HepG2 (cell line): ENCODE data around the gene PCBP4. TPM values are rescaled to one million over a fixed set of nuclear protein-coding genes. Genes with fewer than 3 reads are reported as not detected.

Source experiments
- ATF4 ChIP-seq, 2 experiments: fragments of 450-650 bp in 1 of 2; sonication (generic) in 1 of 2; formaldehyde crosslinking; IDR thresholded peaks; 2 replicates each; pipeline versions ENCODE4 v1.5.0 to v1.8.0; 2020 to 2022; ENCODE audit warnings: mild to moderate bottlenecking in 1 of 2, missing genetic modification reagents in 1 of 2
- CENPX ChIP-seq: sonication (generic); formaldehyde crosslinking; IDR thresholded peaks from 2 replicates; pipeline ENCODE4 v1.9.0; 2021; ENCODE audit warnings: mild to moderate bottlenecking, missing genetic modification reagents, moderate library complexity
- EED ChIP-seq: sonication (generic); formaldehyde crosslinking; IDR thresholded peaks from 2 replicates; pipeline ENCODE4 v1.5.0; 2020; ENCODE audit warnings: mild to moderate bottlenecking, missing genetic modification reagents
- HDAC2 ChIP-seq: sonication (generic); formaldehyde crosslinking; IDR thresholded peaks from 2 replicates; pipeline ENCODE4 v1.4.0; 2020; ENCODE audit warnings: missing genetic modification reagents
- HMG20B ChIP-seq: conservative IDR thresholded peaks from 2 replicates; pipeline ENCODE4 v1.6.1; 2016; ENCODE audit warnings: missing genetic modification reagents, missing compliant biosample characterization
- HMGXB4 ChIP-seq, 2 experiments: sonication (generic) in 1 of 2; formaldehyde crosslinking in 1 of 2; IDR thresholded peaks; 2 replicates each; pipeline versions ENCODE4 v1.4.0 to v1.6.1; 2018 to 2020; ENCODE audit warnings: missing genetic modification reagents in 2 of 2, borderline replicate concordance in 1 of 2, low read depth in 1 of 2, mild to moderate bottlenecking in 1 of 2, missing biosample characterization in 1 of 2
- KLF6 ChIP-seq: IDR thresholded peaks from 2 replicates; pipeline ENCODE4 v1.8.0; 2016; ENCODE audit warnings: missing biosample characterization, missing genetic modification reagents
- MTF1 ChIP-seq: sonication (generic); formaldehyde crosslinking; IDR thresholded peaks from 2 replicates; pipeline ENCODE4 v1.5.0; 2020; ENCODE audit warnings: missing genetic modification reagents
- MXD4 ChIP-seq: IDR thresholded peaks from 2 replicates; pipeline ENCODE4 v1.6.1; 2016; ENCODE audit warnings: mild to moderate bottlenecking, missing biosample characterization, missing genetic modification reagents
- PHF5A ChIP-seq: IDR thresholded peaks from one replicate; pipeline ENCODE4 v1.6.1; 2018; ENCODE audit warnings: low read depth, missing genetic modification reagents; ENCODE audit not compliant: unreplicated experiment
- THYN1 ChIP-seq: sonication (generic); formaldehyde crosslinking; IDR thresholded peaks from 2 replicates; pipeline ENCODE4 v1.8.1; 2023; ENCODE audit warnings: low read depth, mild to moderate bottlenecking, moderate library complexity, missing genetic modification reagents, borderline replicate concordance
- YEATS4 ChIP-seq: sonication (generic); formaldehyde crosslinking; IDR thresholded peaks from 2 replicates; pipeline ENCODE4 v1.4.0; 2020; ENCODE audit warnings: missing genetic modification reagents, borderline replicate concordance
- ZBTB34 ChIP-seq: sonication (generic); formaldehyde crosslinking; IDR thresholded peaks from 2 replicates; pipeline ENCODE4 v1.8.0; 2022; ENCODE audit warnings: mild to moderate bottlenecking, missing genetic modification reagents
- ZNF354B ChIP-seq: sonication (generic); formaldehyde crosslinking; IDR thresholded peaks from 2 replicates; pipeline ENCODE4 v1.8.0; 2022; ENCODE audit warnings: mild to moderate bottlenecking, missing genetic modification reagents
- ZNF367 ChIP-seq: sonication (generic); formaldehyde crosslinking; IDR thresholded peaks from 2 replicates; pipeline ENCODE4 v1.4.0; 2020; ENCODE audit warnings: missing genetic modification reagents, borderline replicate concordance
- ZNF639 ChIP-seq: conservative IDR thresholded peaks from 2 replicates; pipeline ENCODE4 v1.6.1; 2018; ENCODE audit warnings: missing genetic modification reagents
- polyA plus RNA-seq, 8 experiments: library from polyadenylated mRNA; depleted of rRNA in 3 of 8; stranded (reverse) in 7 of 8; unstranded in 1 of 8; fragments of >200 nt; fragmentation: Illumina TruSeq in 4 of 8; extraction: Trizol in 4 of 8; gene quantifications; 2 replicates each; pipeline versions ENCODE4 v1.2.1 to v1.2.3, GENCODE V29; 2011 to 2016; ENCODE audit warnings: low read depth in 4 of 8, missing spikeins in 1 of 8, mixed read lengths in 1 of 8; ENCODE audit not compliant: insufficient read depth in 1 of 8
- total RNA-seq, 5 experiments: library from RNA; depleted of rRNA; stranded (reverse); fragments of >200 nt; fragmentation: Illumina TruSeq; extraction: Trizol; gene quantifications; 2 replicates each; pipeline ENCODE4 v1.2.3, GENCODE V29; 2016; ENCODE audit warnings: low read depth in 1 of 5
- TF ChIP-seq, protein P1 (sequence below): sonication (generic); formaldehyde crosslinking; IDR thresholded peaks from 2 replicates; pipeline ENCODE4 v1.5.0; 2020; ENCODE audit warnings: mild to moderate bottlenecking, missing genetic modification reagents
- TF ChIP-seq, protein P2 (sequence below): sonication (generic); formaldehyde crosslinking; IDR thresholded peaks from 2 replicates; pipeline ENCODE4 v1.8.0; 2022; ENCODE audit warnings: missing genetic modification reagents, mild to moderate bottlenecking, inconsistent platforms, borderline replicate concordance
- TF ChIP-seq, protein P3 (sequence below): sonication (generic); formaldehyde crosslinking; IDR thresholded peaks from 2 replicates; pipeline ENCODE4 v1.4.0; 2020; ENCODE audit warnings: missing genetic modification reagents

PCBP4 gene
- total and polyA plus RNA-seq, 2 of the 13 experiments (the other 11 are each of a cell fraction or from before 2014, with no cell fraction given) = 36.8 to 51.3 TPM

GRCh38 chr3:52001443-52001974, 34.3 kb upstream of the PCBP4 start (continued):
- no peak for TF ChIP-seq ATF4 (CRISPR knock-in tag; IDR thresholded peaks at IDR 0.05)
- no peak for TF ChIP-seq ZNF639 (CRISPR knock-in tag)
- TF ChIP-seq, protein P1, sequence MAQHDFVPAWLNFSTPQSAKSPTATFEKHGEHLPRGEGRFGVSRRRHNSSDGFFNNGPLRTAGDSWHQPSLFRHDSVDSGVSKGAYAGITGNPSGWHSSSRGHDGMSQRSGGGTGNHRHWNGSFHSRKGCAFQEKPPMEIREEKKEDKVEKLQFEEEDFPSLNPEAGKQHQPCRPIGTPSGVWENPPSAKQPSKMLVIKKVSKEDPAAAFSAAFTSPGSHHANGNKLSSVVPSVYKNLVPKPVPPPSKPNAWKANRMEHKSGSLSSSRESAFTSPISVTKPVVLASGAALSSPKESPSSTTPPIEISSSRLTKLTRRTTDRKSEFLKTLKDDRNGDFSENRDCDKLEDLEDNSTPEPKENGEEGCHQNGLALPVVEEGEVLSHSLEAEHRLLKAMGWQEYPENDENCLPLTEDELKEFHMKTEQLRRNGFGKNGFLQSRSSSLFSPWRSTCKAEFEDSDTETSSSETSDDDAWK (CRISPR knock-in tag) = no peak
- no peak for TF ChIP-seq EED (CRISPR knock-in tag)
- TF ChIP-seq HMGXB4 (CRISPR knock-in tag; IDR thresholded peaks at IDR 0.05; ENCODE audit: borderline replicate concordance in 1 of 2, low read depth in 1 of 2) = peak; percentile 91
- TF ChIP-seq ZNF354B (CRISPR knock-in tag) = no peak
- TF ChIP-seq MTF1 = no peak
- no peak for TF ChIP-seq KLF6
- TF ChIP-seq, protein P2, sequence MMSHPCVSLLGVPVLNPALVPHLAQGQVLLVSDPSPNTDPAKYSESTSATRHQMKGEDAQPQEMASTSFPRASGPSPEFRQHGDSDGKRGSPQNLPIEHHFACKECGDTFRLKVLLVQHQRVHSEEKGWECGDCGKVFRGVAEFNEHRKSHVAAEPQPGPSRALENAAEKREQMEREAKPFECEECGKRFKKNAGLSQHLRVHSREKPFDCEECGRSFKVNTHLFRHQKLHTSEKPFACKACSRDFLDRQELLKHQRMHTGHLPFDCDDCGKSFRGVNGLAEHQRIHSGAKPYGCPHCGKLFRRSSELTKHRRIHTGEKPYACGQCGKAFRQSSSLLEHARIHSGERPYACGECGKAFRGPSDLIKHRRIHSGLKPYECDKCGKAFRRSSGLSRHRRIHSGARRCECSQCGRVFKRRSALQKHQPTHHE (CRISPR knock-in tag) = no peak
- TF ChIP-seq ZNF367 (CRISPR knock-in tag) = no peak
- no peak for TF ChIP-seq HMG20B (CRISPR knock-in tag)
- 0 out of 2 replicates have a peak, but pooled peaks have one; percentile 39 for TF ChIP-seq MXD4 (CRISPR knock-in tag)
- TF ChIP-seq PHF5A (CRISPR knock-in tag) = no peak
- TF ChIP-seq CENPX (CRISPR knock-in tag) = no peak
- TF ChIP-seq THYN1 (CRISPR knock-in tag) = no peak
- no peak for TF ChIP-seq ZBTB34 (CRISPR knock-in tag)
- TF ChIP-seq YEATS4 (CRISPR knock-in tag) = no peak
- TF ChIP-seq, protein P3, sequence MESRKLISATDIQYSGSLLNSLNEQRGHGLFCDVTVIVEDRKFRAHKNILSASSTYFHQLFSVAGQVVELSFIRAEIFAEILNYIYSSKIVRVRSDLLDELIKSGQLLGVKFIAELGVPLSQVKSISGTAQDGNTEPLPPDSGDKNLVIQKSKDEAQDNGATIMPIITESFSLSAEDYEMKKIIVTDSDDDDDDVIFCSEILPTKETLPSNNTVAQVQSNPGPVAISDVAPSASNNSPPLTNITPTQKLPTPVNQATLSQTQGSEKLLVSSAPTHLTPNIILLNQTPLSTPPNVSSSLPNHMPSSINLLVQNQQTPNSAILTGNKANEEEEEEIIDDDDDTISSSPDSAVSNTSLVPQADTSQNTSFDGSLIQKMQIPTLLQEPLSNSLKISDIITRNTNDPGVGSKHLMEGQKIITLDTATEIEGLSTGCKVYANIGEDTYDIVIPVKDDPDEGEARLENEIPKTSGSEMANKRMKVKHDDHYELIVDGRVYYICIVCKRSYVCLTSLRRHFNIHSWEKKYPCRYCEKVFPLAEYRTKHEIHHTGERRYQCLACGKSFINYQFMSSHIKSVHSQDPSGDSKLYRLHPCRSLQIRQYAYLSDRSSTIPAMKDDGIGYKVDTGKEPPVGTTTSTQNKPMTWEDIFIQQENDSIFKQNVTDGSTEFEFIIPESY = peak; percentile 70; the same call in 1 of the 2 replicates
- TF ChIP-seq HDAC2 (CRISPR knock-in tag) = peak; percentile 49; the same call in 1 of the 2 replicates
